Liver (tissue), 3 donors: Measurements from ENCODE around the gene COL27A1.

ENCODE experiments used
- FOXA1 ChIP-seq: IDR thresholded peaks from 2 replicates; pipeline ENCODE4 v1.6.1; 2016; ENCODE audit warnings: antibody characterized with exemption
- GABPA ChIP-seq, 2 donors: IDR thresholded peaks in 1 of 2; conservative IDR thresholded peaks in 1 of 2; 2 replicates each; pipeline ENCODE4 v1.6.1; 2016; ENCODE audit warnings: antibody characterized with exemption in 2 of 2, mild to moderate bottlenecking in 1 of 2, moderate library complexity in 1 of 2
- JUND ChIP-seq, 2 donors: IDR thresholded peaks; 2 replicates each; pipeline ENCODE4 v1.6.1; 2016; ENCODE audit warnings: antibody characterized with exemption in 2 of 2
- RAD21 ChIP-seq, 2 donors: IDR thresholded peaks; 2 replicates each; pipeline ENCODE4 v1.6.1; 2016; ENCODE audit warnings: antibody characterized with exemption in 2 of 2, mild to moderate bottlenecking in 2 of 2
- SP1 ChIP-seq: IDR thresholded peaks from 2 replicates; pipeline ENCODE4 v1.6.1; 2018; ENCODE audit warnings: antibody characterized with exemption, mild to moderate bottlenecking
- TAF1 ChIP-seq: conservative IDR thresholded peaks from 2 replicates; pipeline ENCODE4 v1.6.1; 2016; ENCODE audit warnings: antibody characterized with exemption, mild to moderate bottlenecking
- YY1 ChIP-seq: IDR thresholded peaks from 2 replicates; pipeline ENCODE4 v1.6.1; 2016; ENCODE audit warnings: antibody characterized with exemption, mild to moderate bottlenecking
- TF ChIP-seq, protein P1 (sequence below): fragments of 150-350 bp; IDR thresholded peaks from 2 replicates; pipeline ENCODE4 v1.5.1; 2017; ENCODE audit warnings: improper control_type of control experiment, low read depth, low read length; ENCODE audit not compliant: missing input control
- TF ChIP-seq, protein P2 (sequence below): IDR thresholded peaks from 2 replicates; pipeline ENCODE4 v1.6.1; 2016; ENCODE audit warnings: antibody characterized with exemption
- TF ChIP-seq, protein P3 (sequence below): IDR thresholded peaks from 2 replicates; pipeline ENCODE4 v1.6.1; 2016; ENCODE audit warnings: antibody characterized with exemption
- TF ChIP-seq, protein P4 (sequence below): IDR thresholded peaks from 2 replicates; pipeline ENCODE4 v1.6.1; 2016; ENCODE audit warnings: antibody characterized with exemption
- TF ChIP-seq, protein P5 (sequence below): IDR thresholded peaks from 2 replicates; pipeline ENCODE4 v1.6.1; 2016; ENCODE audit warnings: antibody characterized with exemption, mild to moderate bottlenecking
- donor health status: healthy.
- donor health status: healthy.

DNA sequence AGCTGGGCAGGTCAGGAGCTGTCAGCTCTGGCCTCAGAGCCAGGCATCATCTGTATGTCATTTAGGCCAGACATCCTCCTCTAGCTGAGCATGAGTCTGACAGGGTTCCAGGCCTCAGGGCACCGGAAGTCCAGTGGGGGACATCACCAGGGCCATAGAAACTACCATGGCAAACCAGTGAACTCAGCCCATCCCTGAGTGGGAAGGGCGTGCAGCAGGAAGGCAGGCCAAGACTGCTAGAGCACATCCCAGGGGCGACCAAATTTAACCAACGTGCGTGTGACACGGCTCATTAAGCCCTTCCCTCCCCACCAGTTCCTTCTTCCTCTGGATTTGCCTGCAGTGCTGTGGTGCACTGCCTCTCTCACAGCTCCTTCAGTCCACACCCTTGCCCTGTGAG lies 75.9 kb downstream of the COL27A1 start:
- TF ChIP-seq SP1 (no peak), YY1 (no peak), RAD21 (IDR thresholded peaks at IDR 0.05) (no peak), JUND (IDR thresholded peaks at IDR 0.05) (no peak), FOXA1 (no peak), GABPA (IDR thresholded peaks at IDR 0.05 in 1 of 2, conservative IDR thresholded peaks at IDR 0.05 in 1 of 2) (no peak), TAF1 (no peak)
- TF ChIP-seq, protein P1, sequence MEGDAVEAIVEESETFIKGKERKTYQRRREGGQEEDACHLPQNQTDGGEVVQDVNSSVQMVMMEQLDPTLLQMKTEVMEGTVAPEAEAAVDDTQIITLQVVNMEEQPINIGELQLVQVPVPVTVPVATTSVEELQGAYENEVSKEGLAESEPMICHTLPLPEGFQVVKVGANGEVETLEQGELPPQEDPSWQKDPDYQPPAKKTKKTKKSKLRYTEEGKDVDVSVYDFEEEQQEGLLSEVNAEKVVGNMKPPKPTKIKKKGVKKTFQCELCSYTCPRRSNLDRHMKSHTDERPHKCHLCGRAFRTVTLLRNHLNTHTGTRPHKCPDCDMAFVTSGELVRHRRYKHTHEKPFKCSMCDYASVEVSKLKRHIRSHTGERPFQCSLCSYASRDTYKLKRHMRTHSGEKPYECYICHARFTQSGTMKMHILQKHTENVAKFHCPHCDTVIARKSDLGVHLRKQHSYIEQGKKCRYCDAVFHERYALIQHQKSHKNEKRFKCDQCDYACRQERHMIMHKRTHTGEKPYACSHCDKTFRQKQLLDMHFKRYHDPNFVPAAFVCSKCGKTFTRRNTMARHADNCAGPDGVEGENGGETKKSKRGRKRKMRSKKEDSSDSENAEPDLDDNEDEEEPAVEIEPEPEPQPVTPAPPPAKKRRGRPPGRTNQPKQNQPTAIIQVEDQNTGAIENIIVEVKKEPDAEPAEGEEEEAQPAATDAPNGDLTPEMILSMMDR, result no peak
- TF ChIP-seq, protein P2, sequence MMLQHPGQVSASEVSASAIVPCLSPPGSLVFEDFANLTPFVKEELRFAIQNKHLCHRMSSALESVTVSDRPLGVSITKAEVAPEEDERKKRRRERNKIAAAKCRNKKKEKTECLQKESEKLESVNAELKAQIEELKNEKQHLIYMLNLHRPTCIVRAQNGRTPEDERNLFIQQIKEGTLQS, result no peak
- TF ChIP-seq, protein P3, sequence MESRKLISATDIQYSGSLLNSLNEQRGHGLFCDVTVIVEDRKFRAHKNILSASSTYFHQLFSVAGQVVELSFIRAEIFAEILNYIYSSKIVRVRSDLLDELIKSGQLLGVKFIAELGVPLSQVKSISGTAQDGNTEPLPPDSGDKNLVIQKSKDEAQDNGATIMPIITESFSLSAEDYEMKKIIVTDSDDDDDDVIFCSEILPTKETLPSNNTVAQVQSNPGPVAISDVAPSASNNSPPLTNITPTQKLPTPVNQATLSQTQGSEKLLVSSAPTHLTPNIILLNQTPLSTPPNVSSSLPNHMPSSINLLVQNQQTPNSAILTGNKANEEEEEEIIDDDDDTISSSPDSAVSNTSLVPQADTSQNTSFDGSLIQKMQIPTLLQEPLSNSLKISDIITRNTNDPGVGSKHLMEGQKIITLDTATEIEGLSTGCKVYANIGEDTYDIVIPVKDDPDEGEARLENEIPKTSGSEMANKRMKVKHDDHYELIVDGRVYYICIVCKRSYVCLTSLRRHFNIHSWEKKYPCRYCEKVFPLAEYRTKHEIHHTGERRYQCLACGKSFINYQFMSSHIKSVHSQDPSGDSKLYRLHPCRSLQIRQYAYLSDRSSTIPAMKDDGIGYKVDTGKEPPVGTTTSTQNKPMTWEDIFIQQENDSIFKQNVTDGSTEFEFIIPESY, result no peak
- TF ChIP-seq, protein P4, sequence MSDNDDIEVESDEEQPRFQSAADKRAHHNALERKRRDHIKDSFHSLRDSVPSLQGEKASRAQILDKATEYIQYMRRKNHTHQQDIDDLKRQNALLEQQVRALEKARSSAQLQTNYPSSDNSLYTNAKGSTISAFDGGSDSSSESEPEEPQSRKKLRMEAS, result no peak
- TF ChIP-seq, protein P5, sequence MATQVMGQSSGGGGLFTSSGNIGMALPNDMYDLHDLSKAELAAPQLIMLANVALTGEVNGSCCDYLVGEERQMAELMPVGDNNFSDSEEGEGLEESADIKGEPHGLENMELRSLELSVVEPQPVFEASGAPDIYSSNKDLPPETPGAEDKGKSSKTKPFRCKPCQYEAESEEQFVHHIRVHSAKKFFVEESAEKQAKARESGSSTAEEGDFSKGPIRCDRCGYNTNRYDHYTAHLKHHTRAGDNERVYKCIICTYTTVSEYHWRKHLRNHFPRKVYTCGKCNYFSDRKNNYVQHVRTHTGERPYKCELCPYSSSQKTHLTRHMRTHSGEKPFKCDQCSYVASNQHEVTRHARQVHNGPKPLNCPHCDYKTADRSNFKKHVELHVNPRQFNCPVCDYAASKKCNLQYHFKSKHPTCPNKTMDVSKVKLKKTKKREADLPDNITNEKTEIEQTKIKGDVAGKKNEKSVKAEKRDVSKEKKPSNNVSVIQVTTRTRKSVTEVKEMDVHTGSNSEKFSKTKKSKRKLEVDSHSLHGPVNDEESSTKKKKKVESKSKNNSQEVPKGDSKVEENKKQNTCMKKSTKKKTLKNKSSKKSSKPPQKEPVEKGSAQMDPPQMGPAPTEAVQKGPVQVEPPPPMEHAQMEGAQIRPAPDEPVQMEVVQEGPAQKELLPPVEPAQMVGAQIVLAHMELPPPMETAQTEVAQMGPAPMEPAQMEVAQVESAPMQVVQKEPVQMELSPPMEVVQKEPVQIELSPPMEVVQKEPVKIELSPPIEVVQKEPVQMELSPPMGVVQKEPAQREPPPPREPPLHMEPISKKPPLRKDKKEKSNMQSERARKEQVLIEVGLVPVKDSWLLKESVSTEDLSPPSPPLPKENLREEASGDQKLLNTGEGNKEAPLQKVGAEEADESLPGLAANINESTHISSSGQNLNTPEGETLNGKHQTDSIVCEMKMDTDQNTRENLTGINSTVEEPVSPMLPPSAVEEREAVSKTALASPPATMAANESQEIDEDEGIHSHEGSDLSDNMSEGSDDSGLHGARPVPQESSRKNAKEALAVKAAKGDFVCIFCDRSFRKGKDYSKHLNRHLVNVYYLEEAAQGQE, result no peak
